SJCRH30 (cell line): ENCODE results near the gene PCYT2. TPM values are rescaled to one million over a fixed set of nuclear protein-coding genes. Genes with fewer than 3 reads are reported as not detected.

Source experiments
- DNase-seq, 2 experiments: peaks; one replicate each; pipeline ENCODE4 v3.0.0-alpha.2; 2015 to 2020
- H3K27ac ChIP-seq: fragments of 250-450 bp; sonication (Bioruptor Pico); 2 replicates; pipeline ENCODE4 v1.5.1; 2020; ENCODE audit warnings: mild to moderate bottlenecking, moderate library complexity
- H3K27me3 ChIP-seq: fragments of 250-450 bp; sonication (Bioruptor Pico); 2 replicates; pipeline ENCODE4 v1.5.1; 2020; ENCODE audit warnings: mild to moderate bottlenecking, moderate library complexity
- H3K36me3 ChIP-seq: fragments of 250-450 bp; sonication (Bioruptor Pico); 2 replicates; pipeline ENCODE4 v1.5.1; 2020; ENCODE audit warnings: mild to moderate bottlenecking, moderate library complexity
- H3K4me1 ChIP-seq: fragments of 250-450 bp; sonication (Bioruptor Pico); 2 replicates; pipeline ENCODE4 v1.5.1; 2020; ENCODE audit warnings: mild to moderate bottlenecking, moderate library complexity
- H3K4me3 ChIP-seq: fragments of 250-450 bp; sonication (Bioruptor Pico); 2 replicates; pipeline ENCODE4 v1.5.1; 2020; ENCODE audit warnings: mild to moderate bottlenecking, moderate library complexity
- H3K9me3 ChIP-seq: fragments of 250-450 bp; sonication (Bioruptor Pico); replicated peaks from 2 replicates; pipeline ENCODE4 v1.5.1; 2020; ENCODE audit warnings: mild to moderate bottlenecking, moderate library complexity
- total RNA-seq: library from RNA; depleted of rRNA; stranded (reverse); fragments of >200 nt; shearing (Covaris generic); gene quantifications from 2 replicates; pipeline ENCODE4 v1.2.3, GENCODE V29; 2014; rRNA removed

Gene PCYT2
- total RNA-seq, 1 experiment from 2014 or later = 33.0 TPM

DNA sequence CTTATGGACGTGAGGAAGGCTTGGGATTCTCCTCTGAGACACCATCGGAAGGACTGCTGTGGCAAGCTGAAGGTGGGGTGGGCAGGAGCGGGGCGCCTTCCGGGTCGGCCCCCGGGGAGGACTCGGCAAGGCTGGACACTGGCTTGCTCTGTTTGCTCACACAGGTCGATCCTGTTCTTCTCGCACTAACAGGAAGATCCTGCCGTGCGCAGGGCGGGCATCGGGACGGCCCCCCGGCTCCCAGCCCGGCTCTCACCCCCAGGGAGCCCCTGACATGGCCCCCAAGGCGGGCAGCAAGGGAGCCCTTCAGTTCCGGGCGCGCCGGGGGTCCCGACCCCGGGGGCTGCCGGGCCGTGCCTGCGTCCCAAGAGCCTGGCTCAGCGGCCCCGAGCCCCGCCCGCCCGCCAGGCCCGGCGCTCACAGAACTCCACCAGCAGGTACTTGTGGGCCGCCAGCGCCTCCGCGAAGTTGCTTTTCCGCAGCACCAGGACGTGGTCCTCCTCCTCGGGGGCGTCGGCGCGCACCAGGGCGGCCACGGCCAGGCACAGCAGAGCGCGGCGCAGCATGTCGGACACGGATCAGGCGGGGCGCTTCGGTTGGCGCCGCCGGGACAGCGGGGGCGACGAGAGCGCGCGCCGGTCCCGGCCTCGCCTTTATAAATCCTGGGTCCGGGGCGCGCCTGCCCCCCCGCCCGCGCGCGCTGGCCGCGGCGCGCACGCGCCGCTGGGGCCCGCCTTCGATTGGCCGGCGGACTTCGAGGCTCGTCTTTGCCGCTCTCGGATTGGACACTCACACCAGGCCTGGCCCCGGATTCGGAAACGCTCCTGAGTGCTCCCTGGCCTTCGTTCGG, 51.1 kb downstream of the PCYT2 start, which contains the start of gene P4HB:
Gene P4HB (minus strand): TSS at position 630 of the 850 bp plus-strand sequence. CDS start 64 bp downstream, at position 566.
- Histone ChIP-seq H3K27ac (peak within 1 kb of the TSS; percentile 87), H3K27me3 (no peaks in the 10 kb centered on the region), H3K9me3 (no peaks in the 10 kb centered on the region), H3K4me3 (peak within 1 kb of the TSS; percentile 76), H3K36me3 (peaks cover 24% of the 10 kb centered on the region), H3K4me1 (peaks cover 6% of the 10 kb centered on the region; the same call in 1 of the 2 replicates)
- DNase-seq = no peak

DNA sequence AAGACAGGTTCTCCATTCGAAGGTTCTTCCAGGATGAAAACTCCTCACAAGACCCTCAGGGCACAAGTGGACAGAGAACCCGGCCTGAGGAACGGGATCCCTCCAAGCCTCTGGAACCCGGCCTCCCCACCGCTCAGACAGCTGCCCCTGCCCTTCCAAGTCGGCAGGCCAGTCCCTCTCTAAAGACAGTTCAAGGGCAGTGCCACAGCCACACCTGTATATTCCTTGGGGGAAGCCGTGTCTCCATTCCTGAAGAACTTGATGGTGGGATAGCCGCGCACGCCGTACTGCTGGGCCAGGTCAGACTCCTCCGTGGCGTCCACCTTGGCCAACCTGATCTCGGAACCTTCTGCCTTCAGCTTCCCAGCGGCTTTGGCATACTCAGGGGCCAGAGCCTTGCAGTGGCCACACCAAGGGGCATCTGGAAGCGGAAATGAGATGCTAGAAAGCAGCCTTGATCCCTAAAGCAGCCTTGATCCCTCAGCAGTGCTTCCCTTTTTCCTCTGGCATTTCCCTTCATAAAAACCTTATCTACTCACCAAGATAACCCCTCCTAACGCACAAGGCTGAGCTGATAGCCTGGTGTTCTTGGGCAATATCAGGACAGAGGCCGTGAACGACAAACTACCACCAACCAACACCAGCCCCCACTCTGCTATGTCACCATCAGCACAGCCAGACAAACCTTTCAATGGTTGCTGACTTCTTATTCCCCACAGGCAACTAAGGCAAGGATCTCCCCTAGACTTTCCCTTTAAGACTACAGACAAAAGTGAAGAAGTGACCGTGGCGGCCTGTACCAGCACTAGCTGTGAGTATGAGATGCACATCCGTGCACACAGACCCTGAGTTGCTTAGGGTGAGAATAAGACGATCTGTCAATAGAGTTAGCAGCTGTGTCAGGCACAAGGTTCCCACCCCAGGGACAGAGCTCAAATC, 52.0 kb downstream of the PCYT2 start:
- Histone ChIP-seq H3K27ac (peak overlapping the region; percentile 20; the same call in 1 of the 2 replicates), H3K4me3 (peak overlapping the region; percentile 76), H3K4me1 (peaks cover 6% of the 10 kb centered on the region; the same call in 1 of the 2 replicates), H3K9me3 (no peaks in the 10 kb centered on the region), H3K27me3 (no peaks in the 10 kb centered on the region), H3K36me3 (peaks cover 29% of the 10 kb centered on the region)
- DNase-seq = peak in 1 of 2 experiments; percentile 44

DNA sequence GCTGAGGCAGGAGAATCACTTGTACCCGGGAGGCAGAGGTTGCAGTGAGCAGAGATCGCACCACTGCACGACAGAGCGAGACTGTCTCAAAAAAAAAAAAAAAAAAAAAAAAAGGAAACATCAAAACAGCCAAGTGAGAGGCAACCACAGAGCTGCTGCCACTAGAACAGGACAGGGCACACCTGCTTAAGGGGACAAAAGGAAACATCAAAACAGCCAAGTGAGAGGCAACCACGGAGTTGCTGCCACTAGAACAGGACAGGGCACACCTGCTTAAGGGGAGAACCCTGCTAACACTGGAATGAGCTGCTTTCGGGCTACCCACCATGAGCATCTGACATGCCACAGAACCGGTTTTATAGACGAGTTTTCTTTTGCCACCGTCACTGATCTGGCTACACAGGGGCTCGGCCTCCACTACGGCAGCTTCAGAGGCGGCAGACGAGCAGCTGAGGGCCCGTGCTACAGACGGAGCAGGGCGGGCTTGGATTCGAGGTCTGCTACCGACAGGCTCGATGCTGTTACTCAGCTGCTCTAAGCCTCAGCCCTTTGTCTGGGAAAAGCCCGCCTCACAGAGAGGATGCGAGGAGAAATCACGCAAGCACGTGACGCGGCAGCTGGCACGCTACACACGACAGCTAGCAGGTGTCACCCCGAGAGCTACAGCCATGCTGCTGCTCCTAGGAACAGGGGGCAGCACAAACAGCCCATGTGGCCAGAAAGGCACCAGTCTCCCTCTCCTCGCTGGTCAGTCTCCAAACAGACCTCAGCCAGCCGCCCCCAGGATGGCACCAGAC, 52.8 kb downstream of the PCYT2 start:
- Histone ChIP-seq H3K4me3 (no peak overlapping the region), H3K36me3 (peaks cover 37% of the 10 kb centered on the region), H3K27me3 (no peaks in the 10 kb centered on the region), H3K9me3 (no peaks in the 10 kb centered on the region), H3K4me1 (peaks cover 6% of the 10 kb centered on the region; the same call in 1 of the 2 replicates), H3K27ac (no peak overlapping the region)
- no peak for DNase-seq

DNA sequence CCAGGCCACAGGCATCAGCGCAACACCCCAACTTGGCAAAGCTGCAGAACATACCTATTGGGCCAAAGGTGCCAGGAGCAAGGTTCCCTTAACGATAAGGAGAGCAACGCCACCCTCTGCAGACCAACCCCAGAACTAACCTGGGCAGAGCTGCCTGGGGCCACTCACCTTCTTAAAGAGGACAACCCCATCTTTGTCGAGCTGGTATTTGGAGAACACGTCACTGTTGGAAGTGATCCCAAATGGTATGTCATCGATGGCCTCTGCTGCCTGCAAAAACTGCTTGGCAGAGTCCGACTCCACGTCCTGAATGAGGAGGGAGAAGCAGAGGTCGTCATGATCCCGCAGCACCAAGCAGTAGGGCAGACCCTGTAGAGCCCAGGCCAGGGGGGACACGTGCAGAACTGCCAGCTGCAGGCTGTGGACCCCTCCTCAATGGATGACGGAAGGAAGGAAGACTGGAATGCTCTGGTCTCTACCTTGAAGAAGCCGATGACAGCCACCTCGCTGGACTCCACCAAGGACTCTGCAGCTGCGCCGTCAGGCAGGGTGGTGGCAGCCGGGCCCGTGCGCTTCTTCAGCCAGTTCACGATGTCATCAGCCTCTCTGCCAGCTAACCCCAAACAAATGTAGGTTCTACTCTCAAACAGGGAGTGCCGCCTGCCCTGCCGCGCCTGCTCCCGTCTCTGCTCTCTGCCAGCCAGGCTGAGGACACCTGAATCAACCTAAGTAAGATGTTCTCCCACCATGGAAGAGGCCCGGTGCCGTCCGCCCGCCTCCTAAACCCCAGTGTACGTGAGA, 56.0 kb downstream of the PCYT2 start:
- H3K27ac ChIP-seq = no peak overlapping the region
- H3K27me3 ChIP-seq = no peaks in the 10 kb centered on the region
- no peak overlapping the region for H3K4me3 ChIP-seq
- DNase-seq = no peak
- H3K4me1 ChIP-seq = peaks cover 6% of the 10 kb centered on the region; the same call in 1 of the 2 replicates
- H3K9me3 ChIP-seq = no peaks in the 10 kb centered on the region
- peaks cover 64% of the 10 kb centered on the region for H3K36me3 ChIP-seq

DNA sequence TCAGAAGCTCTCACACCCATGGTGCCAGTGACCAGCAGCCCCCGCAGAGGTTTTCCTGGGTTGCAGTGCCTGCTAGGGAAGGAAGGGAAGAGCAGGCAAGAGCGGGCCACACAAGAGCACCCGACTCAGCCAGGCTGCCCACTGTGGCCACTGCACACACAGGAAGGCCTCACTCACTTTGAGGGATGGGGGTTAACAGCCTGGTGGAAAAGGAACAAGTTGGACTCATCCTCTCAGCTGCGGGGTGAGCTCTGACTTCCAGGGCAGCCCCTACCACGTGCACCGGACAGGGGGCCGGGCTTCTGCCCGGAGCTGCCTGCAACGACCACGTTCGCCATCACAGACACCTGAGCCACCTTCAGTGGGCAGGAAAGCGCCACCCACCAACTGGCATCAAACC, 59.0 kb downstream of the PCYT2 start:
- Histone ChIP-seq H3K4me3 (no peak overlapping the region), H3K27ac (no peak overlapping the region), H3K27me3 (no peaks in the 10 kb centered on the region), H3K36me3 (peaks cover 75% of the 10 kb centered on the region), H3K9me3 (no peaks in the 10 kb centered on the region), H3K4me1 (no peaks in the 10 kb centered on the region)
- no peak for DNase-seq

DNA sequence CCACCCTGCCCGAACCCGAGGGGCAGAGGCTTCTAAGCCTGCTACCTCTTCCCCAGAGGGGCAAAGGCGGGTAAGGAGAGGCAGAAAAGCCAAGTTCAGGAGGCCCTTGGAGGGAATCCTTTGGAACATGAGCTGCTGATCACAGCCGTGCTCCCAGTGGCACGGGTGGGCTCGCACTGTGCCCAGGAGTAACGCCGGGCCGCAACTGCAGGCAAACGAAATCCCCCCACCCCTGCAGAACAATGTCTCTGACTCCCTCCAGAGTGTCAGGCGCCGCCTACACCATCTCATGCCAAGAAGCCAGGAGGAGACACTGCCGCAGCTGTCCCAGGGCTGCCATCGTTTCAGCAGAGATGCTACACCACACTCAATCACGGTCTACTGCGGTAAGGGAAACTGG, 59.8 kb downstream of the PCYT2 start:
- peaks cover 77% of the 10 kb centered on the region for H3K36me3 ChIP-seq
- no peaks in the 10 kb centered on the region for H3K27me3 ChIP-seq
- H3K27ac ChIP-seq = no peak overlapping the region
- no peak overlapping the region for H3K4me3 ChIP-seq
- H3K4me1 ChIP-seq = no peaks in the 10 kb centered on the region
- no peak for DNase-seq
- H3K9me3 ChIP-seq = no peaks in the 10 kb centered on the region

Other genes with a start within 250 kb of the PCYT2 start
- 26.7 and 28.4 TPM in 2 replicates for gene OXLD1, start 244.8 kb downstream of the PCYT2 start, total RNA-seq
- 50.3 and 52.8 TPM in 2 replicates for gene CCDC137, start 244.7 kb downstream of the PCYT2 start, total RNA-seq
- gene ARL16, start 227.6 kb downstream of the PCYT2 start, total RNA-seq = 83.7 and 89.9 TPM in 2 replicates
- gene HGS, start 227.4 kb downstream of the PCYT2 start, total RNA-seq = 88.6 and 103 TPM in 2 replicates
- gene MRPL12, start 208.0 kb downstream of the PCYT2 start, total RNA-seq = 93.7 and 128 TPM in 2 replicates
- 33.2 and 34.8 TPM in 2 replicates for gene SLC25A10, start 199.1 kb downstream of the PCYT2 start, total RNA-seq
- gene GCGR, start 107.2 kb downstream of the PCYT2 start, total RNA-seq = 0.04 TPM in 1 of 2 replicates, not detected in the other
- 130 and 146 TPM in 2 replicates for gene MCRIP1, start 78.1 kb downstream of the PCYT2 start, total RNA-seq
- not detected in 2 replicates for gene PPP1R27, start 76.3 kb downstream of the PCYT2 start, total RNA-seq
- 558 and 620 TPM in 2 replicates for gene P4HB, start 50.9 kb downstream of the PCYT2 start, total RNA-seq
- gene ARHGDIA, start 40.1 kb downstream of the PCYT2 start, total RNA-seq = 201 and 216 TPM in 2 replicates
- gene ALYREF, start 19.8 kb downstream of the PCYT2 start, total RNA-seq = 512 and 516 TPM in 2 replicates
- gene ANAPC11, start 19.7 kb downstream of the PCYT2 start, total RNA-seq = 266 and 312 TPM in 2 replicates
- 3.8 and 4.9 TPM in 2 replicates for gene NPB, start 9.2 kb downstream of the PCYT2 start, total RNA-seq
- 20.1 and 23.5 TPM in 2 replicates for gene SIRT7, start 6.8 kb upstream of the PCYT2 start, total RNA-seq
- 27.3 and 29.0 TPM in 2 replicates for gene MAFG, start 16.3 kb upstream of the PCYT2 start, total RNA-seq
- gene PYCR1, start 25.9 kb upstream of the PCYT2 start, total RNA-seq = 152 and 159 TPM in 2 replicates
- 0.81 and 0.85 TPM in 2 replicates for gene MYADML2, start 35.8 kb upstream of the PCYT2 start, total RNA-seq
- gene NOTUM, start 49.8 kb upstream of the PCYT2 start, total RNA-seq = 1.8 and 3.3 TPM in 2 replicates
- 40.6 and 42.6 TPM in 2 replicates for gene ASPSCR1, start 66.2 kb upstream of the PCYT2 start, total RNA-seq
- 116 and 136 TPM in 2 replicates for gene CENPX, start 111.5 kb upstream of the PCYT2 start, total RNA-seq
- gene LRRC45, start 111.9 kb upstream of the PCYT2 start, total RNA-seq = 17.3 and 21.3 TPM in 2 replicates
- gene RAC3, start 120.3 kb upstream of the PCYT2 start, total RNA-seq = 17.9 and 20.8 TPM in 2 replicates
- gene DCXR, start 126.3 kb upstream of the PCYT2 start, total RNA-seq = 110 and 112 TPM in 2 replicates
- 21.8 and 26.5 TPM in 2 replicates for gene RFNG, start 140.4 kb upstream of the PCYT2 start, total RNA-seq
- gene GPS1, start 140.5 kb upstream of the PCYT2 start, total RNA-seq = 168 and 176 TPM in 2 replicates
- 112 and 126 TPM in 2 replicates for gene DUS1L, start 154.4 kb upstream of the PCYT2 start, total RNA-seq
- gene FASN, start 186.8 kb upstream of the PCYT2 start, total RNA-seq = 141 and 151 TPM in 2 replicates